HG02623 (cell line): ENCODE results near the gene HLX.

ENCODE experiments used
- ATAC-seq: cut with Tn5 transposase; IDR thresholded peaks from one replicate; pipeline ENCODE4 v1.9.1; 2021; ENCODE audit warnings: moderate library complexity; ENCODE audit not compliant: unreplicated experiment

HLX gene

GRCh38 chr1:220895412-220895946 is 16.2 kb downstream of the HLX start:
- ATAC-seq, result no peak

- ATAC-seq, result no peak
Observed at GRCh38 chr1:220896092-220896491, 16.8 kb downstream of the HLX start.

DNA sequence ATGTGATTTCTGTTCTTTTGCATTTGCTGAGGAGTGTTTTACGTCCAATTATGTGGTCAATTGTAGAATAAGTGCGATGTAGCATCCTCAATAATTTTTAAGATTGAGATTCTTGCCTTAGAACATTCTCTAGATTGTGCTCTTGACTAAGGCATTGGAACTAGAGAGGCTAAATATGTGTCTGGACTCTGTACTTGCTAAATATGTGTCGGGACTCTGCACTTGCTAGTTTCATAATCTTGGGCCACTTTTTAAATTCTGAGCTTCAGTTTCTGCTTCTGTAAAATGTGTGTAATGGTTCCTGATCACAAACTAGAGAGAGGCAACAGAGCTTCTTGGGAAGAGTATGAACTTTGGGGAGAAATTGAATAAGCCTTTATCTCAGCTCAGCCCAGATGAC is 21.6 kb downstream of the HLX start:
- ATAC-seq, result no peak

DNA sequence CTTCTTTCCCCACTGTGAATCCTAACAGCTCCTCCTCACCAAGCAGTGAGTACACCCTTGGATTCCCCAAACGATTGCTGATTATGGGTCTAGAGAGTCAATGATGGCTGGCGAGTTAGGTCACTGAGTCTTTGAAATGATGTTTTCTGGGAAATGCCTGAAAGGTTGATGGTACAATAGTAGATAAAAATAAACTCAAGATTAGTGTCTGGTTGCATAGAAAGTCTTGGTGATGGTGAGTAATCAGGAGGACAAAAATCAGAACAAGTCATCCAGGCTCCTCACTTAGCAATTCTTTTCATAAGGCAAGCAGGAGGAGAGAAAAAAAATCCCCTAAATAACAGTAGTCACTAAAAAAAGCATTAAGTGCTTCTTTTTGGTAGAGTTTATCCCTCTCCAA is 22.6 kb downstream of the HLX start:
- no peak for ATAC-seq

GRCh38 chr1:220902916-220903315 is 23.7 kb downstream of the HLX start:
- no peak for ATAC-seq

DNA sequence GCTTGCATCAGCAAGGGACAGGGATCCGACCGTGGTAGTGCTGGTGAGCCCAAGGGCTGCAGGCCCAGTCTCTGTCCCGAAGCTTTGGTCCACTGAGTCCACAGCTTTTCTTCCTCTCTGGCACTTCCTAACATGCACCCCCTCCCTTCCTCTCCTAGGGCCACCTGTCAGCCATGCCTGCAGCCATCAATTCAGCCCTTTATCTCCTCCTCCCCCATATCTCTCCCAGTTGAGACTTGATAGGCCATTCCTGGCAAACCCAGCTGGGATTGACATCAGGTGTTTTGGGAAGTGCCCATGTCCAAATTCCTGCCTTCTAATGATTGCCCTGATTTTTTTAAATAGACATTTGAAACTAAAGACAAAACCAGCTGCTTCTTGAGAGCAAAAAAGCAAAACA is 25.6 kb downstream of the HLX start:
- no peak for ATAC-seq

DNA sequence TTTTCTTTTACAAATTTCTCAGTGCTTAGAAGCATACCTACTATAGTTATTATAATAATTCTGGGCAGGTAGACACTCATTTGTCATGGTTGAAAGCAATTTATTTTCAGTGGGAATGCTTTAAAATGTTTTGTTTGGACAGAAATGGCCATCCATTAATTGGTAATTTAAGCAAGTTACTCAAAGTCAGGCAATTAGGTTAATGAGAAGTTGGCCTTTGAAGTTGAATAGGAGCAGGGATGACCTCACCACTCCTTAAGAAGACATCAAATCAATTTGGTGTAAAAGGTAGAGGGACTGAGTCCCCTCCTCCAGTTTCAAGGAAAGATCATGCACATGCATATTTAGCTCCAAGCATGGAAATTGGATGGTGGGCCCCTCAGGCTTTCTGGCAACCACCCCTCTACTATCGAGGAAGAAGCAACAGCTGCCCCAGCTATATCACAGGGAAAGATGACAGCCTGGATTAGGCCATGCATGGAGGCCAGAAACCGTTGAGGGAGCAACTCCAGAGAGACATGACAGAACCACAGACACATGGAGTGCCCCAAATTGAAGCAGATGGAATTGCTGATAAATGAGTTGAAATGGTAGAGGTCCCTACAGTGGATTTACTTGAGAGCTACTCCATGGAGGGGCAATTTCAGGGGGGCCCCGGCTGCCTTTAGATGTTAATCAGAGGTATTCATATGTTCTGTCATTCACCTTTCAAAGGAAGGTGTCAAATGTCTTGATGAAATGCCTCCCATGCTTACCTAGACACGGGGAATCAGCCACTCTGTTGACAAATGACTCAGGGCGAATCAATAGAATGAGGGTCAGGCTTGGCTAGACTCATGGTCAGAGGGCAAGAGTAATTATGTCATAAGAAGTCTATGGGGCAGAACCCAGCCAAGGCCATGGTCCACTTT is 26.7 kb downstream of the HLX start:
- ATAC-seq, result no peak

DNA sequence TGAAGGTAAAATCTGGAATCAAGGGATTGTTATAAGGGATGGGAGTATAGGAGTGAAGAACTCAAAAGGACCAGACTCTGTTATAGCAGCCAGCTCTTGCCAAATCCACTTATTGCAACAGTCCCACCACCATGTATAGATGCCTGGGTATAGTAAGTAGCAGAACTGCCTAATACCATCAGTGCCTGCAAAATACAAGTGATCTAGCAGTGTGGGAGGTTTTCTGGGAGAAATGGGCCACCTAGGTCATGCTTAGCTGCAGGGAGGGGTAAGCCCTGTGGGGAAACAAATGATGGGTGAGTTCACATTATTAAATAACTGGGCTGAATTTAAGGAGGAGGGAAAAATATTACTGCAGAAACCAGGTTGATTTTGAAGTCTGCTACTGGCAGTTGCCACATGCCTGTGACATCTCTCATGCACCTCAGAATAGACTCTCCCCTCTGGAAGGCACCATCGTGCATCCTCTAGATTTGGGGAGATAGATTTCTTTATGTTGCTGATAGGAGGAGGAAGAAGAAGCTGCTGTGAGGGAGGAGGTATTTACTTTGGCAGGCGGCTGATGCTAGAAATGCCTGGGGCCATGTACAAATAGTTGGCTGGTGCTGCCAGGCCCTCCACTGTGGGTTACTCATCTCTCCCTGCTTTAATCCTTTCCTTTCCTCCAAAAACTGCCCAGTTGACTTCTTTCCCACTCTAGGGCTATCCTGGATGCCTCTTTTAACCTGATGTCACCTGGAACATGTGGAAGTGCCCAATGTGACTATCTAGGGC is 27.5 kb downstream of the HLX start:
- no peak for ATAC-seq

GRCh38 chr1:220908757-220909156 is 29.5 kb downstream of the HLX start:
- ATAC-seq, result no peak

DNA sequence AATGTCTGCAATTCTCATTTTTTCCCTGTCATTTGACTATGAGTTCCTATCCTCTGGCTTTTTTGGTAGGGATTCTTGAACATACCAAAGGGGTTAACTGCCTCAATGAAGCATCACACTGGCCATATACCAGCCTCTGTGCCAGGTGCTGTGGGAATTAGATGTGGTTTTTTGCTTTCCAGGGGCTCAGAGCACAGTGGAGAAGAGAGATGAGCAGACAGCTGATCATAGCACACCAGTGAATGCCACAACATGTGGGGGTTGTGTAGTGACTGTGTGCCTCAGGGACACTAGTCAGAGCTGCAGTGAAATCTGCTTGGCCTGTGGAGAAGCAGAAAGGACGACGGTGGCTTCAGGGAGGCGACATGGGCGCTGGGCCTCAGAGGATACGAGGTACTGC is 30.8 kb downstream of the HLX start:
- no peak for ATAC-seq

DNA sequence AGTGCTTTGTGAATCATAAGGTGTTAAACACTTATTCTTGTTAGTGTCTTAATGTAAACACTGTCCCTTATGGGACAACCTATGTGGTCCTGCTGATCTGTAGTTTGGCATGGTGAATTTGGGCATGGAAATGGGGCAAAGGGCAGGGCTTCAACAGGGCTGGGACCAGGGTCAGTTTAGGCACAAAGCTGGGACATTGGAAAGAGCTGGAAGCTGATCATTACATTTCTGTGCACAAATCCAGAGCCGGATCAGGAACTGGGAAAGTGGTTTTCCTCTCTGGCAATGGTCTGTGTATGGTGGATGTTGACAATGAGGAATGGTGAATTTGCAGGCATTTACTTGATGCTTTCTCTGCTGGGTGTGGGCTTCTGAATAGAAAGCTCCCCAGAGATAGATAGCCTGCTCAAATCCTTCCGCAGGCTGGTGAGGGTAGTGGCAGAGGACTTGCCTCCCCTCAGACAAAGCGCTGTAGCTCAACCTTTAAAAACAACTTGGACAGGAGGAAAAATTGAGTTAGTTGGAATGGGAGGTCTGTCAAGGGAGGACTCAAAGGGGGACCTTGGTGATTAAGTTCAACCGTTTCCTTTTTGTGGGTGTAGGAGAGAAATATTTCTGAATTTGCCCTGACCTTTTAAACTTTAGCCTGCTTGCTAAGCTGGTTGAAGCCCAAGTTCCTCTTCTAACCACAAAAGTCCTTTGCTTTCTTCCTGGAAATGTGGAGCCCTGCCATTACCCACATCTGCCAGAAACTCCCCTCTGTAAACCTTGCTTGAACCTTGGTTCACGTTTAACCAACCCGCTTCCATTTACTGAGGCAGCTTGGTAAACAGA is 35.3 kb downstream of the HLX start:
- ATAC-seq, result no peak

DNA sequence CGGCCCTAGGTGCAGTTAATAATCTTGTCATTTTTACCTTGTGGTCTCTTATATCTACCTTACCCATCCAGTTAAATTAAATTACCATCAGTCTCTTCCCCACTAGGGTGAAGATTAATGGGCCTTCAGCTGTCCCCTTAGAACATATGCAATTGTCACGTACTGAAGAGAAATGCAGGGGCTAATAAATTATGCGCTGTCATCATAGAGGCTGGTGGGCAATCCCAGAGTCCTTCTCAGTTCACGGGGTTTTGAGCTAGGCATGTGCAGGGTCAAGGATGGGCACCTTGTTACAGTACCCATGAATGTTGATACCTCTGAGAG is 35.8 kb downstream of the HLX start:
- no peak for ATAC-seq

- no peak for ATAC-seq
Observed at GRCh38 chr1:220915954-220916353, 36.7 kb downstream of the HLX start.

DNA sequence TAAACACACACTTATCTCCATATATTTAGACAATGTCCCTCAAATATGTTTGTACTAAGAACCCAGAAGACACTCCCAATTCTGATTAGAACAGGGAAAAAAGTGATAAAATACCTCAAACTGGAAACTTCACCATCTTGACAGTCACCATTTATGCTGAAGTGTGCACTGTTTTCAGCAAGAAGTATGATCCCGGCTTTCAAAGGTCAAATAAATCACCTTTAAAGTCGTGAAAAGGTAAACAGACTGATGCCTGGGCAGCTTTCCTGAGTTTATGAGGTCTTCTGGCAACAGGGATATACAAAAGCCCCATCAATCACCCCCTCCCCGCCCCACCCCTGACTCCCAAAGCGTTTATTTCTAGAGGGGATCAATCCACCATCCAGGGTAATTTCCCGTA is 37.9 kb downstream of the HLX start:
- ATAC-seq, result no peak

DNA sequence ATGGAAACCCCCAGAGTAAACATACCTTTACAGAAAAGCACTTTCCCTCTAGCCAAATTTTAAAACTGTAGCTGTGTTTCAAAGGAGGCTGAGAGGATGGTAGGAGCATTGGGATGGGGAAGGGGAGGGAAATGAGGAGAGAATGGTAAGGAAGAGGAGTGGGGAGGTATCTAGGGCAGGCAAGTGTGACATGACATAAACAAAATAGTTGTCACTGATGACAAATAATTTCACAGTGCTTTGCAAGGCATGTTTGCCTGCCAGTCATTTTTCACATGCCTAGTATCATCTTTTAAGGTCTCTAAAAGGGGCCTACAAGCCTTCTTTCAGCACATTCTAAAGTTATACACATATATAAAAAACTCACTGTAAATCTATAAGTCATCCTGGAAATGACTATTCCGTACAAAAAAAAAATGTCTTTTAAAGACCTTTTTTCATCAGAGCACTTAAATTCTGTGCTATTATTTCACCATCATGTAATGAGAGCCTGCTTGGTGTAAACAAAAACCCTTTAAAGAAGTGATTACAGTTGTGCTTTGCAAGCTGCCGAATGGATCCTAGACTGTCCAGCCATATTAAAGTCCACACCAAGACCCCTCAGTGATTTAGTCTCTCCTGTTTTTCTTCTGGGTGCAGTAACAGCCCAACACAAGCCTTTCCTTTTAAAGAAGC is 38.4 kb downstream of the HLX start:
- no peak for ATAC-seq

DNA sequence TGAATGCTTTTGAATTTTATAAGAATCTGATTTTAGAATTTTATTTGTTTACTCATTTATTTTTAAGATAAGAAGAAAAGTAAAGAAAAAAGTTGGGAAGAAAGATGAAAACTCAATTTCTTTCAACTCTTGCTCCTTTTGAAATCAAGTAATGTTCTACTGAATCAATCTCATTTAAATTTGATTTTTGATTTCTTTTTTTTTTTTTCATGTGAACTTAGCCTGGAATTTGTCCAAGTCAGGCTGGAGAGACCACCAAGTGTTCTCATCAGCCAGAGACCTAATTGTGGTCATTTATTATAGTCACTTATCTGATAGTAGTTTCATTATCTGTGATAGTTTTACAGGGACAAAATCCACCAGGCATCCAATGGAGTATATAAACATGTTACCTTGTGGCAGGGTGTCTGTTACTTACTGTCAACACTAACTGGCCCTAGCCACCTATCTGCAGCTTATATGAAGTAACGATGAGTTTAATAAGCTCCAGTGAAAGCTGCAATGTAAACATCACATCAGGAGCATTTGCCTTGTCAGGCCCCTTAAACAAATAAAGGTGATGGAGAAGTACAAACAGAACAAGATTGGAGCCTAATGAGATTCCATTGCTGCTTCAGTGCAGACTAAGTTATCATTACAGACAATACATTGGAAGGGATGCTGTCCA is 39.2 kb downstream of the HLX start:
- no peak for ATAC-seq

DNA sequence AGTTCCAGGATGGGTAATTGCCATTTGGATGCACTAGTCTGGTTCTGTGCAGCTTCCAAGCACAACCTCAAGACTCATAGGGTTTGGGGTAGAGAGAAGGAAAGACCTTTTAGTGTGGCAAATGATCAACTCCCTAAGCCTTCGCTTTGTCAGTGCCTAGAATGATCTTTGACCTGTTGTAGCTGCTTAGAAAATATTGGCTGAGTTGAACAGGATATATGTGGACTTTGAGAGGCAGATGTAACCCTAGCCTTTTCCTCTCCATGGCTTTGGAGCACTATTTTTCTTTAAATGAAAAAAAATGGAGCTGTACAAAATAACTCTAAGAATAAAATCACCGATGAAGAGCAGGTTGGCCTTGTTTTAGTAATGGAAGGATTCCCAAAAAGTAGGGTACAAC is 41.7 kb downstream of the HLX start:
- ATAC-seq, result no peak

DNA sequence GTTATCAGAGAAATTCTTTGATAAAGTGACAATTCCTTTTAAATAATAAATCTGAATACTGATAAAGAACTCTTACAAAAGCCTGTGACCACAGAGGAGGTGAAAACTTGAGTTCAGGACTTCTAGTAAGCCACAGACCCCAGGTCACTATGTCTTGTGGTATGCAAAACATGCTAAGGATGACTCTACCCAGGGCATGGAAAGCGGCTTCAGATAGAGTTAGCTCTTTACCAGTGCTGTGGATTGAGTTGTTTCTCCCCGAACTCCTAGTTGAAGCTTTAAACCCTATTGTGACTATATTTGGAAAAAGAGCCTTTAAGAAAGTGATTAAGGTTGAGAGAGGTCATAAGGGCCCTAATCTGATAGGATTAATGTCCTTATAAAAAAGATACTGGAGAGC is 42.3 kb downstream of the HLX start:
- no peak for ATAC-seq

GRCh38 chr1:220921971-220922635 is 42.9 kb downstream of the HLX start:
- no peak for ATAC-seq

GRCh38 chr1:220922951-220923350 is 43.7 kb downstream of the HLX start:
- ATAC-seq, result no peak
